22Rv1 (cell line): Measurements from ENCODE around the gene GNA15.

Experiments used
- H3K27ac ChIP-seq: fragments of 450-650 bp; 2 replicates; pipeline ENCODE4 v1.5.1; 2017
- ZFX ChIP-seq: fragments of 450-650 bp; IDR thresholded peaks from 2 replicates; pipeline ENCODE4 v1.6.1; 2017; ENCODE audit warnings: antibody characterized with exemption, borderline replicate concordance
- TF ChIP-seq, protein P1 (sequence below): fragments of 450-650 bp; IDR thresholded peaks from 2 replicates; pipeline ENCODE4 v1.5.1; 2017; ENCODE audit warnings: mild to moderate bottlenecking

GNA15 gene

DNA sequence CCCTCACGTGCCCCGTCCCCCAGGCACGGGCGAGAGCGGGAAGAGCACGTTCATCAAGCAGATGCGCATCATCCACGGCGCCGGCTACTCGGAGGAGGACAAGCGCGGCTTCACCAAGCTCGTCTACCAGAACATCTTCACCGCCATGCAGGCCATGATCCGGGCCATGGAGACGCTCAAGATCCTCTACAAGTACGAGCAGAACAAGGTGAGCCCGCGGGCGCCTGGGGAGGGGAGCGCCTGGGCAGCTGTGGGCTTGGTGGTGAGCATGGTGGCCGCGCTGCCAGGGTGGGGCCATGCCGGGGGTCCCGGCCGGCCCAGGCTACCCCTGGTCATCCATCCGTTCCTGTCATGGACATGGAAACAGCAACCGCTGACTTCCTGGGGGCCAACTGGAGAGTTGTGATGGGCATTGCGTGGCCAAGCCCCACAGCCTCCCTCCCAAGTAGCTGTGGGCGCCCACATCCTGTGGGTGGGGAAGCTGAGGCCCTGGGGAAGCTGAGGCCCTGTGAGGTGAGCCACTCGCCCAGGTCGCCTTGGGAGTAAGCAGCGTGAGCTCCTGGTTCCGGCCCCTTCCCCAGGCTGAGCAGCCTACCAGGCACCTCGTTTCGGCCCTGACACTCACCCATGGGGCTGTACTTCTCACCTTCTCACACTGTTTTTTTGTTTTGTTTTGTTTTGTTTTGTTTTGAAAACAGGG lies 25.6 kb upstream of the GNA15 start:
- TF ChIP-seq, protein P1, sequence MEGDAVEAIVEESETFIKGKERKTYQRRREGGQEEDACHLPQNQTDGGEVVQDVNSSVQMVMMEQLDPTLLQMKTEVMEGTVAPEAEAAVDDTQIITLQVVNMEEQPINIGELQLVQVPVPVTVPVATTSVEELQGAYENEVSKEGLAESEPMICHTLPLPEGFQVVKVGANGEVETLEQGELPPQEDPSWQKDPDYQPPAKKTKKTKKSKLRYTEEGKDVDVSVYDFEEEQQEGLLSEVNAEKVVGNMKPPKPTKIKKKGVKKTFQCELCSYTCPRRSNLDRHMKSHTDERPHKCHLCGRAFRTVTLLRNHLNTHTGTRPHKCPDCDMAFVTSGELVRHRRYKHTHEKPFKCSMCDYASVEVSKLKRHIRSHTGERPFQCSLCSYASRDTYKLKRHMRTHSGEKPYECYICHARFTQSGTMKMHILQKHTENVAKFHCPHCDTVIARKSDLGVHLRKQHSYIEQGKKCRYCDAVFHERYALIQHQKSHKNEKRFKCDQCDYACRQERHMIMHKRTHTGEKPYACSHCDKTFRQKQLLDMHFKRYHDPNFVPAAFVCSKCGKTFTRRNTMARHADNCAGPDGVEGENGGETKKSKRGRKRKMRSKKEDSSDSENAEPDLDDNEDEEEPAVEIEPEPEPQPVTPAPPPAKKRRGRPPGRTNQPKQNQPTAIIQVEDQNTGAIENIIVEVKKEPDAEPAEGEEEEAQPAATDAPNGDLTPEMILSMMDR = no peak
- no peak for TF ChIP-seq ZFX
- H3K27ac ChIP-seq = no peak overlapping the region

DNA sequence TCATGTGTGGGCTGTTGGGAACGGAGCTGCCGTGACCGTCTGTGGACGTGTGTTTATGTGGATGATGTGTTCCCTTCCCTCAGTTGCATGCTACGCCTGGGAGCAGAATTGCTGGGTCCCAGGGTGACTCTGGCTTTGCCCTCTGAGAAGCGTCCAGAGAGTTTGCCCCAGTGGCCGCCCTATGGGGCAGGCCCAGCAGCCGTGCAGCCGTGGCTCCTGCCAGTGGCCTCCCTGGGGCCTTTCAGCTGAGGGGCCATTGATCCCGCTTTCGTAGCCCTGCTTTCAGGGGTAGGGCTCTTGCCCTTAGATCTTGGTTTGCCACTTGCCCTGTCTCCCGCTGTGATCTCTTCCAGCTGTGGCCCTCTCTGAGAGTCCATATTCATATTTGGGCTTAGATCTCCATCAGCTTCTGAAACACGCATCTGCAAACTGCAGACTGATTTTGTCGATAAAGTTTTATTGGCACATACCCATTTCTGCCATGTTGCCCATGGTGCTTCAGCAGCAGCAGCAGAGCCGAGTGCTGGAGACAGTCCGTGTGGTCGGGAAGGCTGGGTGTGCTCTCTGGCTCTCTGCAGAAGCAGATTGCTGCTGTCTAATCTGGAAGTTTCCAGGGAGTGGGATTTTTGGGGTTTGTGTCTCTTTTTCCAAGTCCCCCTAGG lies 24.1 kb upstream of the GNA15 start:
- no peak overlapping the region for H3K27ac ChIP-seq
- TF ChIP-seq, protein P1 = no peak
- no peak for TF ChIP-seq ZFX

DNA sequence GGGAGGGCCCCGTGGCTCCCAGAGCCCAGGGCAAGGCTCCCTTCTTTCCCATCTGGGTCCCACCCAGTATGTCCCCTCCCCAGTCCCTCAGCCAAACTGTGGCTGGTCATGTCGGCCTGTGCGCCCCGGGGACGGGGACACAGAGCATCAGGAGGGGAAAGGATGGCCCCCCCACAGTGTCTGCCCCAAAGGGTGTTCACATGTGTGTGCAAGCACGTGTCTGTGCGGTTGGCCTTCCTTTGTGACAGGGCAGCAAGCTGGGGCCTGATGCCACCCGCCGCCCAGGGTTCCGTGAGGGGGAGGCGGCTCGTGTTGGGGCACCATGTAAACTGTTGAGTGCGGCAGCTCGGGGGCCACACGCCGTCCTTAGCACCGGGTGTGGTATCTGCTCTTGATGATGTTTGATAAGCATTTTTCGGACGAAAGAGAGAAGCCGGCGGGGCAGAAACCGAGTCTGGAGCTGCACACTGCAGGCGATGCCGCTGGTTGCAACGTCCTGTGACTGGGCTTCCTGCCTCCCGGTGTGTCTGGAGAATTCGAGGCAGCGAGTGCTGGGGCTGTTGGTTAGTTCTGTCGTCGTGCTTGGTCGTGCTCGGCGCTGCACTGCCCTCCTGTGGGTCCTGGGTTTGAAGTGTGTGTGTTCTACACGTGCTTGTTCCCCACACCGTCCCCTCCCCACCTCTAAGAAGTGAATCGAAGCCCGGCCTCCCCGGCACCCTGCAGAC lies 23.3 kb upstream of the GNA15 start:
- no peak overlapping the region for H3K27ac ChIP-seq
- TF ChIP-seq, protein P1 = no peak
- TF ChIP-seq ZFX = no peak

DNA sequence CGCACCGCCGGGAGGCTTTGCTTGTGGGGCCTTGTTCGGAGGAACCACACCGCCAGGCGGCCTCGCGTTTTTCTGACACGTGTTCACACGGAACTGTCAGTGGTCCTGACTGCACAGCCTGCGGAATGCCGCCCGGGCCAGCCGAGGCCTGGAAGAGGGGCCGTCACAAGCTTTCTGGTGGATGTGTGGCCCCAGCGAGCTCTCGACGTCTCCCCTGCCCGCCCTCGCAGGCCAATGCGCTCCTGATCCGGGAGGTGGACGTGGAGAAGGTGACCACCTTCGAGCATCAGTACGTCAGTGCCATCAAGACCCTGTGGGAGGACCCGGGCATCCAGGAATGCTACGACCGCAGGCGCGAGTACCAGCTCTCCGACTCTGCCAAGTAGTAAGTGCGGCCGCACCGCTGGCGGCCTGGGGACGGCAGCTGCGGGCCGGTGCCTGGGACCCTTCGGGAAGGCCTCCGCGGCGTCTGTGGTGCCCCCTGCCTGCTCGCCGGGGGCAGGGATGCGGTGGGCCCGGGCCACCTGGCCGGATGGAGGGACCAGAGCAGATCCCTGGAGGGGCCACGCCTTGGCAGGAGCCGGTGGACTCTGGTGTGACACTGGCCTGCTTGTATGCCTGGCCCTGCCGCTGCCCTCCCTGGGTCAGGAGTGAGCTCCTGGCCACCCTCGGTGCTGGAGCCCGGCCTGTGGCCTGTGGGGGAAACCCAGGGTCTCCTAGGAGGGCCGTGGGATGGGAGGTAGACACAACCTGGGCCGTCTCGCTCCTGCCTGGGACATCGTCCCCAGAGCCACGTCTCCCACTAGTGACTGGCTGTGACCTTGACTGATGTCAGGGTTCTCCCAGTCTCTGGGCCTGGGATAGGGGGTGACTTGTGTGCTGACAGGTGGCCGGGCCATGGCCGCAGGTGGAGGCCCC lies 22.5 kb upstream of the GNA15 start:
- TF ChIP-seq, protein P1 = no peak
- no peak for TF ChIP-seq ZFX

DNA sequence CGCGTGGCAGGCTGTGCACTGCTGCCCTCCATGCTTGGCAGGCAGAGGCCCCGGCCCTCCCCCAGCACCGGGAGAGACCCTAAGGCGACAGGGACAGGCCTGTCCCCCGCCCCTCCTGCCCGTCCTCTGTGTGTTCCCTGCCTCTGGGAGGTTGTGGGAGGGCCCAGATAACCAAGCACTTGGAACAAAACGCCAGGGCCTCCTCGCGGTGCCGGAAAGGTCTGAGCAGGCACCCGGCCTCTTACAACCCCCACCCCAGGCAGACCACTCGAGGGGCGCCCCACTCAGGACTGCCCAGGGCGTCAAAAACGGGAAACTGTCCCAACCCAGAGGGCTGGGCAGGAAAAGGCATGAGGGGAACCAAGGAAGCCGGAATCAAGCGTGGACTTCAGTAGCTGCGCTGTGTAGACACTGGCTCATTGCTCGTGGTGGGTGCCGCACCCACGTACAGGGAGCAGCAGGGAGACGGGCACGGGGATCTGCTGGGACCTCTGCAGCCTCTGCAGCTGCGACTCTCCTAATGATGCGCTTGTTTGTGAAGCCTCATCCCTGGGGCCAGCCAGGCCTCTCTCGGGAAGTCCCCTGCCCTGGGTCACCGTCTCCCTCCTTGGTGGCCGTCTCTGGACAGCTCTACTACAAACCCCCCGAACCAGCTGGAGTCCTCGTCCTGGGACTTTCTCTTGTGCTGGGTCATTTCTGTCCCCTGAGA lies 21.7 kb upstream of the GNA15 start:
- TF ChIP-seq ZFX = no peak
- TF ChIP-seq, protein P1 = no peak
- no peak overlapping the region for H3K27ac ChIP-seq

More for the DNA sequence above, 22.5 kb upstream of the GNA15 start:
- no peak overlapping the region for H3K27ac ChIP-seq

DNA sequence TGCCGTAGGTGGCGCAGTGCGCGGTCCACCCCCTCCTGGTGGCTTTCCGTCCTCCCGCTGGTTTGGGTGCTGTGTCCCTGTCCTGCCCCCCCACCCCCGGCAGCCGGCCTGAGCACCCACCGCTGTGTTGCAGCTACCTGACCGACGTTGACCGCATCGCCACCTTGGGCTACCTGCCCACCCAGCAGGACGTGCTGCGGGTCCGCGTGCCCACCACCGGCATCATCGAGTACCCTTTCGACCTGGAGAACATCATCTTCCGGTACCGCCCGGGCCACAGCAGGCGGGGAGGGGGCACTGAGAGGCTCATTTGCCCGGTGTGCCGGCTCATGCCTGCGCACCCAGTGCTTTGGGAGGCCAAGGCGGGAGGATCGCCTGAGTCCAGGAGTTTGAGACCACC lies 21.0 kb upstream of the GNA15 start:
- H3K27ac ChIP-seq = no peak overlapping the region
- TF ChIP-seq, protein P1 = no peak
- no peak for TF ChIP-seq ZFX
